ENCODE measurements around the gene NELL2.

The NELL2 gene

DNA sequence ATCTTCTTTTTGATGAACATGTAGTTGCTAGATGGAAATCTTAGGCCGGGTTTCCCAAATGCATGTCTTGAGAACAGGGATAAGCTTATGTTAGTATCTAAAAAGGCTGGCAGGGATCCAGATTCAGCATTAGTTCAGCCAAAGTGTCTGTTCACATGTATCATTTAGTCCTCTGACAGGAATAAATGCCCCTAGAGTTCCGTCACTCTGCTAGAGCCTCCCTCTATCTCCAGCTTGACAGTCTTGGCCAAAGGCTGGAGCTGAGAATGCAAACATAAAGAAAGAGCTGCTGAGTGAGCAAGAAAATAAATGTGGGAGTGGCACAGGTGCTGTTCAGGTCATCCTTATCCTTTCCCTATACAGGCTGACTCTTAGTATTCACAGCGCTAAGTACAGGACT lies 13.8 kb upstream of the NELL2 start:
- Histone ChIP-seq H3K27me3 (ENCODE audit: insufficient read depth, poor library complexity, severe bottlenecking) (peaks cover 3% of the 10 kb centered on the region), H3K27ac (ENCODE audit: poor library complexity, severe bottlenecking) (no peak overlapping the region), H3K36me3 (ENCODE audit: low read depth) (no peaks in the 10 kb centered on the region), H3K4me3 (ENCODE audit: severe bottlenecking) (no peak overlapping the region), H3K4me1 (ENCODE audit: insufficient read depth, poor library complexity, severe bottlenecking) (no peaks in the 10 kb centered on the region), H3K9me3 (ENCODE audit: severe bottlenecking) (no peaks in the 10 kb centered on the region)
- TF ChIP-seq, protein P1, sequence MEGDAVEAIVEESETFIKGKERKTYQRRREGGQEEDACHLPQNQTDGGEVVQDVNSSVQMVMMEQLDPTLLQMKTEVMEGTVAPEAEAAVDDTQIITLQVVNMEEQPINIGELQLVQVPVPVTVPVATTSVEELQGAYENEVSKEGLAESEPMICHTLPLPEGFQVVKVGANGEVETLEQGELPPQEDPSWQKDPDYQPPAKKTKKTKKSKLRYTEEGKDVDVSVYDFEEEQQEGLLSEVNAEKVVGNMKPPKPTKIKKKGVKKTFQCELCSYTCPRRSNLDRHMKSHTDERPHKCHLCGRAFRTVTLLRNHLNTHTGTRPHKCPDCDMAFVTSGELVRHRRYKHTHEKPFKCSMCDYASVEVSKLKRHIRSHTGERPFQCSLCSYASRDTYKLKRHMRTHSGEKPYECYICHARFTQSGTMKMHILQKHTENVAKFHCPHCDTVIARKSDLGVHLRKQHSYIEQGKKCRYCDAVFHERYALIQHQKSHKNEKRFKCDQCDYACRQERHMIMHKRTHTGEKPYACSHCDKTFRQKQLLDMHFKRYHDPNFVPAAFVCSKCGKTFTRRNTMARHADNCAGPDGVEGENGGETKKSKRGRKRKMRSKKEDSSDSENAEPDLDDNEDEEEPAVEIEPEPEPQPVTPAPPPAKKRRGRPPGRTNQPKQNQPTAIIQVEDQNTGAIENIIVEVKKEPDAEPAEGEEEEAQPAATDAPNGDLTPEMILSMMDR (IDR thresholded peaks at IDR 0.05; ENCODE audit: poor library complexity, severe bottlenecking): no peak
- DNase-seq (ENCODE audit: low spot score) (no peak), ATAC-seq (ENCODE audit: low read depth) (no peak)

DNA sequence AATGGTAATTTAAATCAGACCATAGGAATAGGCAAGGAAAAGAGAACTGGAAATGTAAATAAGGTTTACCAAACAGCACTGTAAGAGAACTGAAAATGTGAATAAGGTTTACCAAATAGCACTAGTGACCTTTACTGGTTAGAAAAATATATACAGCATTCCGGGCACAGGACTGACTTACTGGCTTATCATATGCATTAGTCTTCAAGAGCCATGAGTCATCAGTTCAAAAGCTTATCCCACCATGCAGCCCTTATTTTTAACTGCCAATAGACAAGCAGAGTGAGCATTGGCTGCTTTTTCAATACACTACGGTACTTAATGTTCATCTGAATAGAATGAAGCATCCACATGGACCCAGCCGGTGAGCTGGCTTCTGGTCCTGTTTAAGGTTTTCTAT lies 13.0 kb upstream of the NELL2 start:
- TF ChIP-seq, protein P1 (IDR thresholded peaks at IDR 0.05; ENCODE audit: poor library complexity, severe bottlenecking): no peak
- no peaks in the 10 kb centered on the region for H3K27me3 ChIP-seq (ENCODE audit: insufficient read depth, poor library complexity, severe bottlenecking)
- no peaks in the 10 kb centered on the region for H3K4me1 ChIP-seq (ENCODE audit: insufficient read depth, poor library complexity, severe bottlenecking)

DNA sequence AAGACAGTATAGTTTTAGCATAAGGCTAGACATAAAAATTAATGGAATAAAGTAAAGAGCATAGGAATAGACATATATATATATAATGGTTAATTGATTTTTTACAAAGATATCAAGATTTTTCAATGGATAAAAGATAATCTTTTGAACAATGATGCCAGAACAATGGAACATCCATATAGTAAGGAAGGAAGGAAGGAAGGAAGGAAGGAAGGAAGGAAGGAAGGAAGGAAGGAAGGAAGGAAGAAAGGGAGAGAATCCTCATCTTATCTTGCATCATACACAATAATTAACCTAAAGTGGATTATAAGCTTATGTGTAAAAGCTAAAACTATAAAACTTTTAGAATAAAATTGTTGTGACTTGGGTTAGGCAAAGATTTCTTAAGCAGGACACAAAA lies 9.8 kb upstream of the NELL2 start:
- no peaks in the 10 kb centered on the region for H3K4me1 ChIP-seq (ENCODE audit: insufficient read depth, poor library complexity, severe bottlenecking)
- no peak overlapping the region for H3K27ac ChIP-seq (ENCODE audit: poor library complexity, severe bottlenecking)
- TF ChIP-seq, protein P1 (IDR thresholded peaks at IDR 0.05; ENCODE audit: poor library complexity, severe bottlenecking): no peak
- no peaks in the 10 kb centered on the region for H3K9me3 ChIP-seq (ENCODE audit: severe bottlenecking)
- H3K27me3 ChIP-seq (ENCODE audit: insufficient read depth, poor library complexity, severe bottlenecking): no peaks in the 10 kb centered on the region
- H3K4me3 ChIP-seq (ENCODE audit: severe bottlenecking): no peak overlapping the region
- ATAC-seq (ENCODE audit: low read depth): no peak
- DNase-seq (ENCODE audit: low spot score): no peak
- no peaks in the 10 kb centered on the region for H3K36me3 ChIP-seq (ENCODE audit: low read depth)

More for the DNA sequence above, 13.0 kb upstream of the NELL2 start:
- Histone ChIP-seq H3K36me3 (ENCODE audit: low read depth) (no peaks in the 10 kb centered on the region), H3K4me3 (ENCODE audit: severe bottlenecking) (no peak overlapping the region), H3K9me3 (ENCODE audit: severe bottlenecking) (no peaks in the 10 kb centered on the region), H3K27ac (ENCODE audit: poor library complexity, severe bottlenecking) (no peak overlapping the region)
- DNase-seq (ENCODE audit: low spot score) (no peak), ATAC-seq (ENCODE audit: low read depth) (no peak)

DNA sequence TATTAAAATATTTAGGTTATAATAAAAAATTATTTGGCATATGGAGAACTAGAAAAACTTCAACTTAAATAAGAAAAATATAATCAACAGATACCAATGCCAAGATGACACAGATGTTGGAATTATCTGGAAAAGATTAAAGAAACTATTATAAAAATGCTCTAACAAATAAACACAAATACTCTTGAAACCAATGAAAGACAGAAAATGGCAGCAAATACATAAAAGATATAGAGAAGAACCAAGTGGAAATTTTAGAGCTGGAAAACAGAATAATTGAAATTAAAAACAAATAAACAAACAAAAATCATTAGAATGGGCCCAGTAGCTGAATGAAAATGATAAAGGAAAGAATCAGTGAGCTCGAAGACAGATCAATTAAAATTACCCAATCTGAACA lies 5.1 kb upstream of the NELL2 start:
- Histone ChIP-seq H3K36me3 (ENCODE audit: low read depth) (no peaks in the 10 kb centered on the region), H3K9me3 (ENCODE audit: severe bottlenecking) (no peaks in the 10 kb centered on the region), H3K4me1 (ENCODE audit: insufficient read depth, poor library complexity, severe bottlenecking) (no peaks in the 10 kb centered on the region), H3K4me3 (ENCODE audit: severe bottlenecking) (no peak overlapping the region), H3K27ac (ENCODE audit: poor library complexity, severe bottlenecking) (no peak overlapping the region), H3K27me3 (ENCODE audit: insufficient read depth, poor library complexity, severe bottlenecking) (peaks cover 29% of the 10 kb centered on the region)
- ATAC-seq (ENCODE audit: low read depth) (no peak), DNase-seq (ENCODE audit: low spot score) (no peak)
- TF ChIP-seq, protein P1 (IDR thresholded peaks at IDR 0.05; ENCODE audit: poor library complexity, severe bottlenecking): no peak

DNA sequence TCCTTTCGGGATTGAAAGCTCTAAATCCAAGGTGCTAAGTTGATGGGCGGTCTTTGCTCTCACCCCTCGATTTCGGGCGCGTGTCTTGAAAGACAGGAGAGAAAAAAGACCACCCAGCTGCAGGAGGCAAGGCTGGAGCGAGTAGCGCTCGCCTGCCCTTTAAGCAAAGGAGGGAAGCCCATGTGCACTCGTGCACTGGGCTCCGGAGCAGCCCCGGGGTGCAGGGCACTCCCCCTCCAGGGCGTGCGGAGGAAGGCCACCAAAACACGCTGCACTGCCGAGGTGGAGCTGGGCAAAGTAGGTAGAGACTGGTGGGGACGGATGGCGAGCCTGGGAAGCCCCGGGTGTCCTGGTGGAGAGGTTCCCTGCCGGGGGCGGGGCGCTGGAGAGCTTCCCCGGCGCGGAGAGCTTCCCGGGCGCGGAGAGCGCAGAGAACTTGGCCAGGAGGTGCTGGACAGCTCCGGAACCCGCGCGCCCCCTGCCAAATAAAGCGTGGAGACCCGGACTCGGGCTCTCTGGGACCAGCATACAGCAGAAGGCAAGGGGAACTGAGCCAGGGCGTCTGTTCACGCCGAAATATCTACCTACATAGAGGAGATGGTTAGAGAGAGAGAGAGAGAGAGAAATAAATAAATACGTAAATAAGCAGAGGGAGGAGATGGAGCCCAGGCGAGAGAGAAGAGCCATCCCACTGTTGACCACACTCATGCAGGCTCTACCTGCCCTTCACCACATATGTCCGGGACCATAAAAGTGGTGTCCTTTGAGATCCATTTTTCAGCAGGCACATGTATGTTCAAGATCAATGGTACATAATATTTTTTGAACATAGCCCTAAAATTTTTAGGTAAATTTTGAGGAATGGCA lies 662 bp upstream of the NELL2 start:
- Histone ChIP-seq H3K4me3 (ENCODE audit: severe bottlenecking) (no peak overlapping the region), H3K9me3 (ENCODE audit: severe bottlenecking) (no peaks in the 10 kb centered on the region), H3K27ac (ENCODE audit: poor library complexity, severe bottlenecking) (no peak overlapping the region), H3K4me1 (ENCODE audit: insufficient read depth, poor library complexity, severe bottlenecking) (peaks cover 3% of the 10 kb centered on the region), H3K36me3 (ENCODE audit: low read depth) (no peaks in the 10 kb centered on the region), H3K27me3 (ENCODE audit: insufficient read depth, poor library complexity, severe bottlenecking) (peaks cover 71% of the 10 kb centered on the region)
- DNase-seq (ENCODE audit: low spot score) (no peak), ATAC-seq (ENCODE audit: low read depth) (peak; percentile 56)
- TF ChIP-seq, protein P1 (IDR thresholded peaks at IDR 0.05; ENCODE audit: poor library complexity, severe bottlenecking): no peak
